HAP-1 (cell line): ENCODE data around the gene SLC39A11.
"Not testable (repeated sequence)": the region's sequence is repeated elsewhere in the genome, so short reads cannot be mapped to it uniquely, and the experiment has no call there.

Experiments
- DNase-seq, 2 experiments: peaks; one replicate each; pipeline ENCODE4 v3.0.0-alpha.2; 2016 to 2020; ENCODE audit warnings: low spot score in 2 of 2
- H3K27me3 ChIP-seq: fragments of 250-450 bp; sonication (Bioruptor Pico); 2 replicates; pipeline ENCODE4 v1.5.1; 2020; ENCODE audit warnings: low read depth, mild to moderate bottlenecking, moderate library complexity
- H3K36me3 ChIP-seq: fragments of 250-450 bp; sonication (Bioruptor Pico); replicated peaks from 2 replicates; pipeline ENCODE4 v1.5.1; 2020; ENCODE audit warnings: mild to moderate bottlenecking
- H3K4me1 ChIP-seq: fragments of 250-450 bp; sonication (Bioruptor Pico); 2 replicates; pipeline ENCODE4 v1.5.1; 2020; ENCODE audit warnings: mild to moderate bottlenecking
- H3K4me3 ChIP-seq: fragments of 250-450 bp; sonication (Bioruptor Pico); 2 replicates; pipeline ENCODE4 v1.5.1; 2020; ENCODE audit warnings: mild to moderate bottlenecking, moderate library complexity
- H3K9me3 ChIP-seq: fragments of 250-450 bp; sonication (Bioruptor Pico); 2 replicates; pipeline ENCODE4 v1.5.1; 2020; ENCODE audit warnings: mild to moderate bottlenecking, moderate library complexity
- in situ Hi-C: fragments of 300-500 bp; cut with MboI; formaldehyde crosslinking; loops from 3 replicates; pipeline ENCODE4 v1.14.3; 2020; ENCODE audit warnings: low sequenced_read_pairs, inconsistent platforms, mixed read lengths

Gene SLC39A11

GRCh38 chr17:72710202-72710601 lies 382.3 kb downstream of the SLC39A11 start:
- no peak for DNase-seq
- H3K9me3 ChIP-seq = no peaks in the 10 kb centered on the region
- no peaks in the 10 kb centered on the region for H3K36me3 ChIP-seq
- in situ Hi-C loops = no loop called here
- H3K4me3 ChIP-seq = no peak overlapping the region
- no peaks in the 10 kb centered on the region for H3K4me1 ChIP-seq
- no peaks in the 10 kb centered on the region for H3K27me3 ChIP-seq

GRCh38 chr17:72708682-72709081 lies 383.8 kb downstream of the SLC39A11 start:
- H3K27me3 ChIP-seq, DNase-seq, in situ Hi-C loops, H3K4me3 ChIP-seq, H3K9me3 ChIP-seq, H3K36me3 ChIP-seq, H3K4me1 ChIP-seq: not testable (repeated sequence)

GRCh38 chr17:72707881-72708280 lies 384.6 kb downstream of the SLC39A11 start:
- Histone ChIP-seq H3K4me1 (no peaks in the 10 kb centered on the region), H3K4me3 (no peak overlapping the region), H3K9me3 (no peaks in the 10 kb centered on the region), H3K36me3 (no peaks in the 10 kb centered on the region), H3K27me3 (no peaks in the 10 kb centered on the region)
- no peak for DNase-seq
- in situ Hi-C loops = no loop called here

- H3K4me1 ChIP-seq = no peaks in the 10 kb centered on the region
- no peak overlapping the region for H3K4me3 ChIP-seq
- H3K36me3 ChIP-seq = no peaks in the 10 kb centered on the region
- no peak for DNase-seq
- no peaks in the 10 kb centered on the region for H3K9me3 ChIP-seq
- in situ Hi-C loops = no loop called here
- H3K27me3 ChIP-seq = no peaks in the 10 kb centered on the region
Measured at GRCh38 chr17:72706396-72706981, 386.0 kb downstream of the SLC39A11 start.

- H3K36me3 ChIP-seq = no peaks in the 10 kb centered on the region
- no peak for DNase-seq
- in situ Hi-C loops = no loop called here
- no peaks in the 10 kb centered on the region for H3K4me1 ChIP-seq
- H3K4me3 ChIP-seq = no peak overlapping the region
- no peaks in the 10 kb centered on the region for H3K9me3 ChIP-seq
- H3K27me3 ChIP-seq = no peaks in the 10 kb centered on the region
Measured at GRCh38 chr17:72705905-72706395, 386.5 kb downstream of the SLC39A11 start.

GRCh38 chr17:72702998-72703397 lies 389.5 kb downstream of the SLC39A11 start:
- peaks cover 2% of the 10 kb centered on the region; the same call in 1 of the 2 replicates for H3K4me1 ChIP-seq
- H3K27me3 ChIP-seq = no peaks in the 10 kb centered on the region
- in situ Hi-C loops = no loop called here
- DNase-seq = no peak
- H3K36me3 ChIP-seq = no peaks in the 10 kb centered on the region
- no peaks in the 10 kb centered on the region for H3K9me3 ChIP-seq
- no peak overlapping the region for H3K4me3 ChIP-seq

GRCh38 chr17:72702136-72702735 lies 390.3 kb downstream of the SLC39A11 start:
- no peaks in the 10 kb centered on the region for H3K9me3 ChIP-seq
- H3K36me3 ChIP-seq = no peaks in the 10 kb centered on the region
- H3K4me1 ChIP-seq = peaks cover 5% of the 10 kb centered on the region; the same call in 1 of the 2 replicates
- H3K27me3 ChIP-seq = no peaks in the 10 kb centered on the region
- in situ Hi-C loops = no loop called here
- no peak overlapping the region for H3K4me3 ChIP-seq
- no peak for DNase-seq

- H3K27me3 ChIP-seq = no peaks in the 10 kb centered on the region
- H3K4me3 ChIP-seq = no peak overlapping the region
- H3K36me3 ChIP-seq = no peaks in the 10 kb centered on the region
- in situ Hi-C loops = no loop called here
- no peaks in the 10 kb centered on the region for H3K9me3 ChIP-seq
- no peak for DNase-seq
- H3K4me1 ChIP-seq = peaks cover 5% of the 10 kb centered on the region; the same call in 1 of the 2 replicates
Measured at GRCh38 chr17:72700226-72700625, 392.3 kb downstream of the SLC39A11 start.

GRCh38 chr17:72699545-72699944 lies 392.9 kb downstream of the SLC39A11 start:
- in situ Hi-C loops = no loop called here
- DNase-seq = no peak
- no peak overlapping the region for H3K4me3 ChIP-seq
- peaks cover 5% of the 10 kb centered on the region; the same call in 1 of the 2 replicates for H3K4me1 ChIP-seq
- H3K36me3 ChIP-seq = no peaks in the 10 kb centered on the region
- no peaks in the 10 kb centered on the region for H3K9me3 ChIP-seq
- H3K27me3 ChIP-seq = no peaks in the 10 kb centered on the region

- Histone ChIP-seq H3K36me3 (no peaks in the 10 kb centered on the region), H3K27me3 (no peaks in the 10 kb centered on the region), H3K4me1 (peaks cover 5% of the 10 kb centered on the region; the same call in 1 of the 2 replicates), H3K9me3 (no peaks in the 10 kb centered on the region), H3K4me3 (no peak overlapping the region)
- peak; percentile 6 to 32 for DNase-seq
- in situ Hi-C loops = no loop called here
Measured at GRCh38 chr17:72697602-72698146, 394.8 kb downstream of the SLC39A11 start.

GRCh38 chr17:72696721-72697120 lies 395.8 kb downstream of the SLC39A11 start:
- in situ Hi-C loops = no loop called here
- no peak overlapping the region for H3K4me3 ChIP-seq
- H3K27me3 ChIP-seq = no peaks in the 10 kb centered on the region
- H3K4me1 ChIP-seq = peaks cover 5% of the 10 kb centered on the region; the same call in 1 of the 2 replicates
- no peaks in the 10 kb centered on the region for H3K36me3 ChIP-seq
- no peaks in the 10 kb centered on the region for H3K9me3 ChIP-seq
- DNase-seq = no peak

GRCh38 chr17:72696156-72696555 lies 396.3 kb downstream of the SLC39A11 start:
- in situ Hi-C loops = no loop called here
- Histone ChIP-seq H3K4me3 (no peak overlapping the region), H3K9me3 (no peaks in the 10 kb centered on the region), H3K4me1 (peaks cover 5% of the 10 kb centered on the region; the same call in 1 of the 2 replicates), H3K36me3 (no peaks in the 10 kb centered on the region), H3K27me3 (no peaks in the 10 kb centered on the region)
- no peak for DNase-seq

GRCh38 chr17:72693956-72694355 lies 398.5 kb downstream of the SLC39A11 start:
- in situ Hi-C loops = no loop called here
- Histone ChIP-seq H3K4me1 (peaks cover 5% of the 10 kb centered on the region; the same call in 1 of the 2 replicates), H3K4me3 (no peak overlapping the region), H3K36me3 (no peaks in the 10 kb centered on the region), H3K9me3 (no peaks in the 10 kb centered on the region), H3K27me3 (no peaks in the 10 kb centered on the region)
- no peak for DNase-seq

- in situ Hi-C loops = no loop called here
- Histone ChIP-seq H3K27me3 (no peaks in the 10 kb centered on the region), H3K4me1 (peaks cover 5% of the 10 kb centered on the region; the same call in 1 of the 2 replicates), H3K9me3 (no peaks in the 10 kb centered on the region), H3K4me3 (no peak overlapping the region), H3K36me3 (no peaks in the 10 kb centered on the region)
- DNase-seq = no peak
Measured at GRCh38 chr17:72693151-72693878, 399.2 kb downstream of the SLC39A11 start.
